Measurements from ENCODE around the gene GUCA1C. TPM values are rescaled to one million over a fixed set of nuclear protein-coding genes. Genes with fewer than 3 reads are reported as not detected.

Gene GUCA1C
- polyA plus RNA-seq, 2 of the 4 experiments (the other 2 are of a cell fraction) = not detected

GRCh38 chr3:108887121-108887520, 66.6 kb downstream of the GUCA1C start:
- FAIRE-seq (no peak), DNase-seq (ENCODE audit: low read depth in 1 of 2, low spot score in 1 of 2) (no peak), ATAC-seq (no peak)
- Histone ChIP-seq H3K4me2 (no peak overlapping the region), H3K27ac (no peak overlapping the region), H3K9me3 (no peaks in the 10 kb centered on the region), H3K4me3 (no peak overlapping the region), H3K4me1 (no peaks in the 10 kb centered on the region)
- ChIA-PET POLR2A (no interaction called here), CTCF (no interaction called here)
- TF ChIP-seq RFX5 (IDR thresholded peaks at IDR 0.05) = no peak
- TF ChIP-seq, protein P1, sequence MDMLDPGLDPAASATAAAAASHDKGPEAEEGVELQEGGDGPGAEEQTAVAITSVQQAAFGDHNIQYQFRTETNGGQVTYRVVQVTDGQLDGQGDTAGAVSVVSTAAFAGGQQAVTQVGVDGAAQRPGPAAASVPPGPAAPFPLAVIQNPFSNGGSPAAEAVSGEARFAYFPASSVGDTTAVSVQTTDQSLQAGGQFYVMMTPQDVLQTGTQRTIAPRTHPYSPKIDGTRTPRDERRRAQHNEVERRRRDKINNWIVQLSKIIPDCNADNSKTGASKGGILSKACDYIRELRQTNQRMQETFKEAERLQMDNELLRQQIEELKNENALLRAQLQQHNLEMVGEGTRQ (IDR thresholded peaks at IDR 0.05) = no peak
- TF ChIP-seq ZFP36 (IDR thresholded peaks at IDR 0.05; ENCODE audit: borderline replicate concordance, partially characterized antibody) = no peak
- TF ChIP-seq CBX2 (IDR thresholded peaks at IDR 0.05; ENCODE audit: borderline replicate concordance, low read depth) = no peak
- TF ChIP-seq JUN (IDR thresholded peaks at IDR 0.05) = no peak
- no peak for TF ChIP-seq NFE2L2 (conservative IDR thresholded peaks at IDR 0.05; ENCODE audit: low read length)
- TF ChIP-seq JUNB (IDR thresholded peaks at IDR 0.05) = no peak
- no peak for TF ChIP-seq KDM5A (IDR thresholded peaks at IDR 0.05)
- TF ChIP-seq CHD2 (IDR thresholded peaks at IDR 0.05; ENCODE audit: low read length, partially characterized antibody) = no peak
- WGBS (ENCODE audit: missing lambda C conversion rate) = 56% methylated on average over 4 of the region's 4 CpGs

GRCh38 chr3:108883373-108883772, 70.3 kb downstream of the GUCA1C start:
- ChIA-PET CTCF (interaction anchor here (0.6 kb wide), 1 partner anchor 63 kb away, joined by 3 read pairs; no protein-coding TSS in a partner anchor), POLR2A (no interaction called here)
- TF ChIP-seq RFX5 (IDR thresholded peaks at IDR 0.05) = no peak
- TF ChIP-seq RNF2 (IDR thresholded peaks at IDR 0.05; ENCODE audit: borderline replicate concordance, low read depth) = no peak
- no peak for TF ChIP-seq TFCP2L1 (CRISPR knock-in tag; IDR thresholded peaks at IDR 0.05)
- TF ChIP-seq HOXB13 (CRISPR knock-in tag; IDR thresholded peaks at IDR 0.05; ENCODE audit: low read depth) = no peak
- TF ChIP-seq PHF8 (IDR thresholded peaks at IDR 0.05; ENCODE audit: borderline replicate concordance, low read depth) = no peak
- no peak for TF ChIP-seq ZNF302 (CRISPR knock-in tag; IDR thresholded peaks at IDR 0.05)
- no peak for TF ChIP-seq CHD4 (IDR thresholded peaks at IDR 0.05; ENCODE audit: borderline replicate concordance)
- no peak for TF ChIP-seq FOSL2 (IDR thresholded peaks at IDR 0.05)
- no peak for TF ChIP-seq FOSL2 (CRISPR knock-in tag; IDR thresholded peaks at IDR 0.05)
- TF ChIP-seq JUN (IDR thresholded peaks at IDR 0.05) = no peak
- no peak for TF ChIP-seq KDM5A (IDR thresholded peaks at IDR 0.05)
- TF ChIP-seq HOXA7 (CRISPR knock-in tag; IDR thresholded peaks at IDR 0.05) = no peak
- no peak for TF ChIP-seq FOXS1 (CRISPR knock-in tag; IDR thresholded peaks at IDR 0.05)
- no peak for TF ChIP-seq FOSB (CRISPR knock-in tag; IDR thresholded peaks at IDR 0.05)
- no peak for TF ChIP-seq CBX2 (IDR thresholded peaks at IDR 0.05; ENCODE audit: borderline replicate concordance, low read depth)
- no peak for TF ChIP-seq EHF (CRISPR knock-in tag; IDR thresholded peaks at IDR 0.05)
- ATAC-seq (no peak), FAIRE-seq (no peak), DNase-seq (ENCODE audit: low read depth in 1 of 2, low spot score in 1 of 2) (no peak)
- Histone ChIP-seq H3K4me3 (no peak overlapping the region), H3K27ac (no peak overlapping the region), H3K4me2 (no peak overlapping the region), H3K4me1 (no peaks in the 10 kb centered on the region), H3K9me3 (no peaks in the 10 kb centered on the region)
- WGBS (ENCODE audit: missing lambda C conversion rate) = 42% methylated on average over 1 of the region's 1 CpG

DNA sequence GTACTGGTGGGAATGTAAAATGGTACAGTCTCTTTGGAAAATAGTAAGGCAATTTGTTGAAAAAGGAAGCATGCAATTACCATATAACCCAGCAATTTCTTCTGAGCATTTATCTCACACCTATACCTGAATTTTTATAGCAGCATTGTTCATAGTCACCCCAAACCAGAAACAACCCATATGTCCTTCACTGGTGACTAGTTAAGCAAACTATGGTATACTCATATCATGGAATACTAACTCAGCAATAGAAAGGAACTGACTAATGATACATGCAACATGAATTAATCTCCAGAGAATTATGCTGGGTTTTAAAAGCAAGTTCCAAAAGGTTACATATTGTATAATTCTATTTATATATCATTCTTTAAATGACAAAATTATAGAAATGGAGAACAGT, 70.9 kb downstream of the GUCA1C start:
- no peak overlapping the region for H3K4me3 ChIP-seq
- no peak overlapping the region for H3K27ac ChIP-seq
- ATAC-seq (no peak), FAIRE-seq (no peak), DNase-seq (ENCODE audit: low read depth in 1 of 2, low spot score in 1 of 2) (no peak)
- no peaks in the 10 kb centered on the region for H3K4me1 ChIP-seq
- TF ChIP-seq POLR2A (IDR thresholded peaks at IDR 0.05; ENCODE audit: low read length) (no peak), CBX2 (IDR thresholded peaks at IDR 0.05; ENCODE audit: borderline replicate concordance, low read depth) (no peak), ZNF302 (CRISPR knock-in tag; IDR thresholded peaks at IDR 0.05) (no peak), JUNB (IDR thresholded peaks at IDR 0.05) (no peak), PBX3 (IDR thresholded peaks at IDR 0.05) (no peak), FOSB (CRISPR knock-in tag; IDR thresholded peaks at IDR 0.05) (no peak), NPAS2 (CRISPR knock-in tag; IDR thresholded peaks at IDR 0.05; ENCODE audit: borderline replicate concordance) (no peak), FOXS1 (CRISPR knock-in tag; IDR thresholded peaks at IDR 0.05) (no peak), ZC3H11A (IDR thresholded peaks at IDR 0.05) (no peak), POLR2AphosphoS2 (conservative IDR thresholded peaks at IDR 0.05; ENCODE audit: low read length) (no peak), HDAC2 (IDR thresholded peaks at IDR 0.05) (no peak), MAFK (IDR thresholded peaks at IDR 0.05; ENCODE audit: partially characterized antibody) (no peak), EHMT2 (IDR thresholded peaks at IDR 0.05; ENCODE audit: low read depth) (no peak)
- POLR2A ChIA-PET = no interaction called here
- no peaks in the 10 kb centered on the region for H3K9me3 ChIP-seq
- CTCF ChIA-PET = interaction anchor here (0.6 kb wide), 1 partner anchor 64 kb away, joined by 3 read pairs; no protein-coding TSS in a partner anchor
- H3K4me2 ChIP-seq = no peak overlapping the region

Data from A549 (cell line).